Right kidney (tissue), 1 donor: ENCODE results near the gene RIT1.
"Not testable (repeated sequence)": the region's sequence is repeated elsewhere in the genome, so short reads cannot be mapped to it uniquely, and the experiment has no call there.

Experiments
- DNase-seq: peaks from one replicate; pipeline ENCODE4 v3.0.0-alpha.2; 2016

RIT1 gene

DNA sequence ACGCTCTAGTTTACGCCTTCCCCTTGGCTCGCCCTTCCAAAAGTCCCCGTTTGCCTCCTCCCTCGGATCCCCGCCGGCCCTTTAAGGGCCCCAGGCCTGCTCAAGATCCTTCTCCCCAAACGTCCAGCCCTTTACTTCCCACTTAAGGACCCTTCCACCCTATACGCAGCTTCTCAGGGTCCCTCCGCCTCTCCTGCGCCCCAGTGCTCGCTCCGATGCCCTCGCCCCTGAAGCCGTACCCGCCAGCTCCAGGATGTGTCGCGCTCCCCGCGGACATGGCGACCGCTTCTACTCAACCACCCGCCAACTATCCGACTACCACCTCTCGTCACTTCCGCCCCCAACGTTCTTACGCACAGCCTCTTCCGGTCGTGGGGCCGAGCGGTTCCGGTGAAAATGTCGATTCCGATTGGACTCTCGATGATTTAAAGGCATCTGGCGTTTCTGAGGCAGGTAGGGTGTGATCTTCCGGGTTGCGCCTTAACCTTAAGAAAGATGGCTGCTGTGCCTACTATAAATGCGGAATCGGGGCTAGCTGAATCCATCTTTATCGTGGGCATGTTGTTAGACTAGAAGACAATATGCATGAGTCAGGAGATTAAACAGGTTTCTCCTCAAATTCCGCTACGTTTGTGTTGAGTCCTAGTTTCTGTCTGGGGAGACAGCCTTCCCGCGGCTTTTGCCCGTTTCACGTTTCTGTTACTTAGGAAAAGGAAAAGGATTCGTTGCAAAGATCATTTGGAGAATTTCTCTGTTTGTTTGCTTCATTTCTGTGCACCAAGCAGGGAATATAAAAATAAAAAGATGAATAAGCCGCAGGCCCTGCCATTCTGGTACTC is 23.2 kb upstream of the RIT1 start, which contains the start of gene KHDC4:
Gene KHDC4 (minus strand): TSS at position 317 of the 839 bp plus-strand sequence. CDS start 40 bp downstream, at position 277.
- DNase-seq, result peak; percentile 87

DNA sequence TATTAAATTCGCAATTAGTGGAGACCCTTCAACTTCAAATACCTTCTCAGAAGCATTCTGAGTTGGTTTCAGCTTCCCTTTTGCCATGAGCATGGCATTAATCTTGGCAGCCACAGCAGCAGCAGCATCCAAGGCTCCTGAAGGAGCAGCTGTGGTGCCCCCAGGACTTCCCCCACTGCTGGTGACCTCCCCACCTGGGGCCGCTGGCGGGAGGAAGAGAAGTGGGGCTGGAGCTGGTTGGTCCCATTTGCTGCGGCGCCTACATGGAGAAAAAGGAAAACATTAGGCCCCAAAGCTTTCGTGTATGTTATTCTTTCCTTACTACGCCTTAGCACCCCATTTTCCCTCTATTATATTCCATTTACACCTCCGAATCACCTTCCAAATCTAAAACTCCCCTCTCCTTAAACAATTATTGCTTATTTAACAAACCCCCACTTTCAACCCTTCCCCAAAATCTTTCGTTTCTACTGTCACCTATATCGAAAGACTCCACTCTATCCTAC is 22.5 kb upstream of the RIT1 start:
- DNase-seq, result peak; percentile 9

DNA sequence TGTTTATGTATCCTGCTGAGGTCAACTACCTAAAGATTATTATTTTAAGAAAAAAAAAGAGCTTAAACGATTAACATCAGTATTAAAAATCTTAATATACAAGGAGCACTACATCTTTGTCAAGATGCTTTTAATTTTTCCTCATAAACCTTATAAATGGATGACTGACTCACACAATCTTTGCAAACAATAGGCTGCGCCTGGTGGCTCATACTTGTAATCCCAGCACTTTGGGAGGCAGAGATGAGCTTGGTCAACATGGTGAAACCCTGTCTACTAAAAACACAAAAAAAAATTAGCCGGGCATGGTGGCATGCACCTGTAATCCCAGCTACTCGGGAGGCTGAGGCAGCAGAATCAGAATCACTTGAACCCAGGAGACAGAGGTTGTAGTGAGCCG is 21.3 kb upstream of the RIT1 start:
- no peak for DNase-seq

DNA sequence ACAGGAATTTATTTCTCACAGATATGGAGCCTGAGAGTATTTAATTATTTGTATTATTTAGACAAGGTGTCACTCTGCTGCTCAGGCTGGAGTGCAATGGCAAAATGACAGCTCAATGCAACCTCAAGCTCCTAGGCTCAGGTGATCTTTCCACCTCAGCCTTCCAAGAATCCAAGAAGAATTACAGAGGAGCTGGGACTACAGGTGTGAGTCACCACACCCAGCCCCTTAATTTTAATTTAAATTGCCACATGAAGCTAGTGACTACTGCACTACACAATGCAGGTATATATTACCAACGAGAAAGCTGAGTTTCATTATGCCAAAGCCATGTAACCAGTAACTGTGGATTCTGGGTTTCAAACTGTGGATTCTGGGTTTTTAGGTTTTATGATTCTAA is 20.9 kb upstream of the RIT1 start:
- DNase-seq, result no peak

DNA sequence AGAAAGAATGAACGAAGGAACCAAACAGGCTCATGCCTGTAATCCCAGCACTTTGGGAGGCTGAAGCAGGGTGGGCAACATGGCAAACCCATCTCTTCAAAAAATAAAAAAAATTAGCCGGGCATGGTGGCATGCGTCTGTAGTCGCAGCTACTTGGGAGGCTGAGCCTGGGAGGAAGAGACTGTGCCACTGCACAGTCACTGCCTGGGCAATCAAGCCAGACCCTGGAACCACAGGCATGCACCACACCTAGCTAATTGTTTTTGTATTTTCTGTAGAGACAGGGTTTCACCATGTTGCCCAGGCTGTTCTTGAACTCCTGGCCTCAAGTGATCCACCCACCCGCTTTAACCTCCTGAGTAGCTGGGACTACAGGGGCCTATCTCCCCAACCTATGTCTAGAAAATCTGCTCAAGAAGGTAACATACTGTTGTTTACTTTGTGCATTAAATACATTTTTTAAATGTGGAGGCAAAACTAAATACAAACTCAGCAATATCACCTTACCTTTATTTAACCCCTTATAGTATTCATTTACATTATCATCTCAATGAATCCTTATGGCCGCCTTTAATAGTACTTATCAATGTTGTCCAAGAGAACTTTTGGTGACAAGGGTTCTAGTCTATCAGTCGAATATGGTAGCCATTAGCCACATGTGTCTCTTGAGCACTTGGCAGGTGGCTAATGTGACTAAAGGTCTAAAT is 20.3 kb upstream of the RIT1 start:
- DNase-seq, result no peak

DNA sequence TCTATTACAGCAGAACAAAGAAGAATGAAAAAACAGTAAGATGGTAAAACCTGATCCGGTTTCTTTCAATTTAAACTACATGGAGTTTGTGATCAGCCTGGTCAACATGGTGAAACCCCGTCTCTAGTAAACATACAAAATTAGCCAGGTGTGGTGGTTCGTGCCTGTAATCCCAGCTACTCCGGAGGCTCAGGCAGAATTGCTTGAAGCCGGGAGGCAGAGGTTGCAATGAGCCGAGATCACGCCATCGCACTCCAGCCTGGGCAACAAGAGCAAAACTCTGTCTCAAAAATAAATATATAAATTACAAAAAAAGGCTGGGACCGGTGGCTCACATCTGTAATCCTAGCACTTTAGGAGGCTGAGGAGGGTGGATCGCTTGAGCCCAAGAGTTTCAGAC is 19.6 kb upstream of the RIT1 start:
- not testable (repeated sequence) for DNase-seq

DNA sequence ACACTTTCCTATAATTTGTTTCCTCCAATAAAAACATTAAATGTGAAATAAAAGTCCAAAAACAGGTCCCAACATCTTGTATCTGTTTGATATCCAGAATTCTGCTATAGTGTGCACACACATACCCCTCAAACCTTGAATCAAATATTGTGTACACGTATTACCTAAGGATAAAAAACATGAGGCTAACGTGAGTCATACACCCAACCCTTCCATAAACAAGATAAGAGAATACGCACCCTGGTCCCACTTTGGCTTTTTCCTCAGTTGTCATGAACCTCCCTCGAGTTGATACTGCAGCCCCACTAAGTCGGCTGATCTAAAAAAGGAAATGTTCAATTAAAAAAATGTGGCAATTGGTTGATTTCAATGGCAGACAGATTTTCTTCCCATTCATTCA is 17.9 kb upstream of the RIT1 start:
- no peak for DNase-seq

DNA sequence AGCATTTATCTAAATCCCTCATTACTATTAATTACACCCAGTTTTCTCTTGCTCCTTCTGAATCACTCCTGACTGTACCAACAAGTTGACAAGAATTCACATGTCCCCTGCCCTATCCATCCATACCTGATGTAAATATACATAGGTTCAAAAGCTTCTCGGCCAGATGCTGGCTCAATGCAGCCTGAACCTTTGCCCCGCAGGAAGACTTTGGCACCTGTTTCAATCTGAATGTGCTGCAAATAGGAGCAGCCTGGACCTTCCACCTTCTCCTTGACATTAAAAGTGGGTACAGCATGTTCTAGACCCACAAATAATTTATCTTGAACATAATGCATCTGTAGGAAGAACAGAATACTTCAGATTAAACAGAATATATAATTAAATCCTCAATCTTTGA is 14.4 kb upstream of the RIT1 start:
- DNase-seq, result no peak

DNA sequence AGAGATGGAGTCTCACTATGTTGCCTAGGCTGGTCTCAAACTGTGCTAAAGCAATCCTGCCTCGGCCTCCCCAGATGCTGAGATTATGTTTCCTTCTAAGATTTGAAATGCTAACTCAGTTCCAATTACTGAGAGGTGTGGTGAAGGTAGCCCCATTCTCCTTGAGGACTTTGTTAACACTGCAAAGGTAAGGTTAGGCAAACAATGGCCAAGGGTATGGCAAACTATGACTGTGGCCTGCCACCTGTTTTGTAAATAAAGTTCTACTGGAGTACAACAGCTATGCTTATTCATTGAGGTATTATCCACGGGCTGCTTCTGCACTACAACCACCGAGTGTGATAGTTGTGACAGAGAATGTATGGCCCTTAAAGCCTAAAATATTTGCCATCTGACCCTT is 9.6 kb upstream of the RIT1 start:
- no peak for DNase-seq

DNA sequence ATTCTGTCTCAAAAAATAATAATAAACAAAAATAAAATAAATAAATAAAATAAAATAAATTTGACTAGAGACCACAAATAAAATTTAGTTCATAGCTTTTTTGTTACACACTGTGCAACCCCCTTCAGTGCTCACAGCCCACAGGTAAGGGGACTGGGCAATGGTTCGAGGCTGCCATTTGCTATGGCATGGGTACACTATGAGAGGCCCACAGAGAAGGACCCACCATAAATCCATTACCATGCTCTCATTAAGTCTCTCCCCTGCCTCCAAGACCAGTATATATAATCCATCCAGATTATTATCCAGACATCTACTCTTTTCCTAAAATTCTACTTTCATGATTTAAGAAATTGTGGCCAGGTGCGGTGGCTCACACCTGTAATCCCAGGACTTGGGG is 8.7 kb upstream of the RIT1 start:
- DNase-seq, result no peak

DNA sequence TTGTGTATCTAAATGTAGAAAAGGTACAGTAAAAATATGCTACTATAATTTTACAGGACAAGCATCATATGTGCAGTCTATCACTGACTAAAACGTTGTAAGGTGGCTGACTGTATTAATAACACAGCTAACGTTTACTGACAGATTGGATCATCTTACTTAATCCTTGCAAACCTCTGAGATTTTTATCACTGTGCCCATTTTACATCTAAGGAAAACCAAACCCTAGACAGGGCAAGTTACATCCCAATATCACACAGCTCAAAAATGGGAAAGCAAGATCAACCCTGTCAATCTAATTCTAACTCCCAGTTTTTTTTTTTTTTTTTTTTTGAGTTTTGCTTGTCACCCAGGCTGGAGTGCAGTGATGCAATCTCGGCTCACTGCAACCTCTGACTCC is 7.5 kb upstream of the RIT1 start:
- DNase-seq, result no peak

DNA sequence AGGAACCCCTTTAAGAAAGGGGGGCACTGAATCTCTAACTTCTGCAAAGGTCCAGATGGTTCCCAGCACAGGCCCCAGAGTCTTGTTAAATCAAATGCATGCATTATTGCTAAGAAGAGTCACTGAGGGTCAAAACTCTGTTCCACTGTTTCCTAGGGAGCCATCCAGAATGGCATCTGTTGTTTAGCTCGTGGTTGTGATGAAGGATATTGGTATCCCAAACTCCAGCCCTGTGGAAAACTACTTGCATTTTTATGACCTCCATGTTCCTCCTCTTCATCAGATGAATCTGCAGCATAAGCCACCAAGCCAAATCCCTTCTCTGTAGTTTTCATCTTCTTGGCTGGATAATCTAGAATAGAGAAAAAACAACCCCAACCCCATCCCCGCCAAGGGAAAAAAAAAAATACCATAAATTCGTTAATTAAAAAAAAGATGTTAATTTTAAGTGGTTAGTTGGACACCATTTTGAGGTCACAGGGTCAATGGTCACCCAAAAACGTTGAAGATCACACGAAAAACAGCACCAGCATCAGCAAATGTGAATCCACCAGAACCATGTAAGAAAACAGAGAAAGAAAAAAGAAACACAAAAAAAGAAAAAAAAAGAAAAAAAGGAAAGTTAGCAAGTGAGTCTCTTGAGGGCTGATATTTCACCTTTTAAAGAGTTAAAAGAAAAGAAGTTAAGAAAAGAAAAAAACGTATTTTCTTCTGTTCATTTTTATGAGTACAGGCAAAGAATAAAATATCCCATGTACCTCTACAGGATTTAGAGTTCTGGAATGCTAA is 3.0 kb upstream of the RIT1 start:
- no peak for DNase-seq

DNA sequence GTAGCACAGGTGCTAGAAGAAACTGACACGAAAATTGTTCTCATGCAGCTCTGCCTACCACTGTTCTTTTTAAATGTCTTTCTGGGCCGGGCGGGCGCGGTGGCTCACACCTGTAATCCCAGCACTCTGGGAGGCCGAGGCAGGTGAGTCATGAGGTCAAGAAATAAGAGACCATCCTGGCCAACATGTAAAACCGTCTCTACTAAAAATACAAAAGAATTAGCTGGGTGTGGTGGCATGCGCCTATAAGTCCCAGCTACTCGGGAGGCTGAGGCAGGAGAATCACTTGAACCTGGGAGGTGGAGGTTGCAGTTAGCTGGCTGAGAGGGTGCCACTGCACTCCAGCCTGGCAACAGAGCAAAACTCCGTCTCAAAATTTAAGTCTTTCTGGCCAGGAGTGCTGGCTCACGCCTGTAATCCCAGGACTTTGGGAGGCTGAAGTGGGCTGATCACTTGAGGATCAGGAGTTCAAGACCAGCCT is 947 bp upstream of the RIT1 start:
- DNase-seq, result no peak

DNA sequence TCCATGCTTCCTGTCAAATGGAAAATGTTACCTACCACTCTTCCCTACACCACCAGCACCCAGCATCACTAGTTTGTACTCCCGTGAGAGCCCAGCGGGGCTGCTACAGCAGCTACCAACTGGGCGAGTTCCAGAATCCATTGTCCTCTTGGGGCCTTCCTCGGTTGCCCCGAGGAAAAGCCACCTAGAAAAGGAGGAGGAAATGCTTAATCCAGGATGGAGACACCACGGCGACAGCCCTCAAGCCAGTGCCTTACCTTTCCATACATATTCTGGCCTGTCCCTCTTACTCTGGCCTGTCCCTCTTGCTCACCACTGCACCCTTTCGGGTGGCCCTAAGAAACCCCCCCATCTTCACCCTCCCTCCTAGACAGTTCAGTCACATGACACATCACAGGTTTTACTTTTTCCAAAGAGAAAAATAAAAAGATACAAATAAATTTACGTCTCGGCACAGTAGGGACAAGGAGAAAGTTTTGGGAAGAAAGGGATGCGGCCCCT is 478 bp downstream of the RIT1 start:
- peak; percentile 71 for DNase-seq

DNA sequence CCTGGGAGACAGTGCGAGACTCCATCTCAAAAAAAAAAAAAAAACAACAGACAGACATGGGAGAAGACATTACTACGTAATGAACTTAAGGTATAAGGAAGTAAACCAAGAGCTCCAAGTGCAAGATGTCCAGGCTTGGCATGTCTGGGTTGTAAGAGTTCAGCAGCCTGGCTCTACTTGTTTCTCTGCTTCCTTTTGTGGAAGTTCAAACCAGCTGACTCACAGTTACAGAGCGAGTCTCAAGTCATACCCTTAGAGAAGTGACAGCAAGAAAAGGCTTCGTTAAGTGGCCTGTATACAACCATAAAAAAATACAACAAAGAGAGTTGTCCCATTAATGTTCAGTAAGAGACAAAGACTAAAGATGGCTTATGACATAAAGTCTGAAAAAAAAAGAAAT is 1.3 kb downstream of the RIT1 start:
- no peak for DNase-seq

DNA sequence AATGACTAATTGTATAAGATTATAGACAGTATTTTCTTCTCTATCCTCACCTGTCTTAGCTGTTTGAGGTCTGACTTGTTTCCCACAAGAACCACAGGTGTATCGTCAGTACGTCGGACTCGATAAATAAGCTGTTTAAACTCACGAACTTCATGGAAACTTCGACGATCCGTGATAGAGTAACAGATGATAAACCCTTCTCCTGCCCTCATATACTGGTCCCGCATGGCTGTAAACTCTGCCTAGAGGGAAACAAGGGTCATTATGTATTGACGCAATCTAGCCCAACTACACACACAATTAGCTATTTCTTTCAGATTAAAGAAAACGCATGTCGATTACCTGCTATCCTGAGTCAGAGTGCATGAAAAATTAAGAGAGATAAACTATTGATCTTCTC is 6.9 kb downstream of the RIT1 start:
- no peak for DNase-seq

DNA sequence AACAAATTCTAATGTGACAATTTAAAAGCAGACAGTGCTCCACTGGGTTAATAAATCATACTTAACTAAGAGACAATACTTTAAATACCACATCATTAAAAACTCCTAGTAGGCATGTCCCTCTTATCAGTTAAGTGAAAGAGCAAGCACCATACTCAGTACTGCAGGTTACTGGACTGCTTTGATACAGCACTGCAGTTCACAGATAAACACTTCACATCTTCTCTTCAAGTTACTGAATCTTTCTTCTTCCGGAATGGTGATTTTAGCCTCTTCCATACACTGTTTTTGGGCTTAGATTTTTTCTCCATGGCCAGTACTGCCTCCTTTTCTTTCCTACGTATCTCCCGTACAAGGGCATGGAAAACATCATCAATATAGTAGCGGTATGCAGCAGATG is 11.0 kb downstream of the RIT1 start:
- no peak for DNase-seq

DNA sequence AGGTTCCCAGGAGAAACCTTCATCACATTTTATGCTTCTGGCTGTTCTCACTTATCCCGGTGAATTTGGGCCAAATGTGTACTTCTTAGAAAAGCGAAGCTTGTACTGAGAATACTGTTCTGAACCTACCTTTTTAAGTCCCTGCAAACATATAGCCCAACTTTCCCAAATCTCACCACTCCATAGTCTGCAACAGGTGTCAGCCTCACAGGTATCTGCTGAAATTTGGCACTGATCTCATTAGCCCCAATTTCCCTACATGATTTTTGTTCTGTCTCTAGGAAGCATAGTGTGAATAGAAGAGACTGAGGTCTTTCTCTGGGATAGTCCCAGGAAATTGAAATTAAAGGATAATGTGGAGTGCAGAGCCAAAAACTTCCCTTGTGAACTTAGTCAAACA is 11.5 kb downstream of the RIT1 start:
- no peak for DNase-seq

DNA sequence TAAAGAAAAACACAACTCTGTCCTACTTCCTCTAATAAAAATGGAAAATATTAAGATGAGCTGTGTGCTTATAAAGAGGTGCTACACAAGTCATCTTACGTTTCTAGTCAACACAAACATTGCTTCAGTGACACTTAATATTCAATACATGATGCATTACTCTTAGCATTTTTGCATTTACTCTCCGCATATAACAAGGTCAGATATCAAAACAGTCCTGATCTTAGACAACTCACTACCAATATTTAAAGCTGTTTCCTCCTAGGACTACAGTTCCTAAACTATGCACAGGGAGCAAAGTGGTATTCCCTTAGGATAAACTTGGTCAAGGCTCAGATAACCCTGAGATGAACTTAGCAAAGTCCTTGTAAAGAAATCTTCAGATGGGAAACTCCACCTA is 12.3 kb downstream of the RIT1 start:
- no peak for DNase-seq

DNA sequence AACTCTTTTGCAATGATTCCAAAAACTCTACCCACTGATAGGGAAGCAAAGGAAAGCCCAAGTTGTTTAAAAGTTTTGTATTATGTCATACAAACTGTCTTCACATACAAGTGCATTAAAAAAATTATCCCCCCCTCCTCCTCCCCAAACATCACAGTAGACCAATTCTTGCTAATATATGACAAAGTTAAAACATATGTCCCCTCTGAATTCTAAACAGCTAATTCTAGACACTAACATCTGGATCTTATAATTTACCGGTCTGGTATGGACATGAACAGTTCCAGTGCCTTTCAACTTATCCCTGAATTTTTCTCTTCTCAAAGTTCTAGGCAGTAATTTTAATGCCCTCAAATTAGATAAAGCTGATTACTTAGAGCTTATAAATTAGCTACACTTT is 13.4 kb downstream of the RIT1 start:
- DNase-seq, result no peak

DNA sequence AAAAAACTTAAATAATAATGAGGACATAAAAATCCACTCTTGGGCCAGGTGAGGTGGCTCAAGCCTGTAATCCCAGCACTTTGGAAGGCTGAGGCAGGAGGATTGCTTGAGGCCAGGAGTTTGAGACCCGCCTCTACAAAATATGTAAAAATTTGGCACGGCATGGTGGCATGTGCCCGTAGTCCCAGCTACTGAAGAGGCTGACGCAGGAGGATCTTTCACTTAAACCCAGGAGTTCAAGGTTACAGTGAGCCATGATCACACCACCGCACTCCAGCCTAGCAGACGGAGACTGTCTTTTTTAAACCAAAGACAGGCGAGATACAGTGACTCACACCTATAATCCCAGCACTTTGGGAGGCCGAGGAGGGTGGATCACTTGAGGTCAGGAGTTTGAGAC is 14.7 kb downstream of the RIT1 start:
- not testable (repeated sequence) for DNase-seq

DNA sequence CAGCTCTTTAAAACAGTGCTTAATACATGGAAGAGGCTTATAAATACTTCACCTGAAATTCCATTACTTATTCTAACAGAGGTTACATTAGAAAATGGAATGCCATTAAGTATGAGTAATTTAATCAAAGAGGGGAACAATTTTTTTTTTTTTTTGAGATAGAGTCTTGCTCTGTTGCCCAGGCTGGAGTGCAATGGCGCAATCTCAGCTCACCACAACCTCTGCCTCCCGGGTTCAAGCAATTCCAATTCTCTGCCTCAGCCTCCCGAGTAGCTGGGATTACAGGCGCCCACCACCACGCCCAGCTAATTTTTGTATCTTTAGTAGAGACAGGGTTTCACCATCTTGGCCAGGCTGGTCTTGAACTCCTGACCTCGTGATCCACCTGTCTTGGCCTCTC is 15.5 kb downstream of the RIT1 start:
- DNase-seq, result not testable (repeated sequence)
